H1 (cell line): ENCODE results near the gene CFAP97. TPM values are rescaled to one million over a fixed set of nuclear protein-coding genes. Genes with fewer than 3 reads are reported as not detected.

Experiments used
- CTCF ChIA-PET: fragments of 300-600 bp; sonication (Branson Sonifier 250); formaldehyde crosslinking; loops from one replicate; lab custom pipeline; 2021; ENCODE audit not compliant: partially characterized antibody; lab: Charles Lee
- POLR2A ChIA-PET: fragments of 300-600 bp; sonication (Branson Sonifier 250); formaldehyde crosslinking; loops from one replicate; lab custom pipeline; 2021; ENCODE audit warnings: inconsistent platforms; ENCODE audit not compliant: partially characterized antibody; lab: Charles Lee
- DNase-seq, 2 experiments: peaks; one replicate each; pipeline versions ENCODE4 v3.0.0 to v3.0.0-alpha.2; 2010 to 2022; ENCODE audit warnings: low spot score in 2 of 2, low read depth in 1 of 2, mixed read lengths in 1 of 2
- FAIRE-seq: peaks from 2 replicates; lab custom pipeline; 2011; peaks lifted over from hg19 to GRCh38; lab: Jason Lieb, UNC
- H2AFZ ChIP-seq: 2 replicates; pipeline ENCODE4 v1.8.1; 2012; ENCODE audit warnings: low read length, inconsistent platforms
- H2AK5ac ChIP-seq: 2 replicates; pipeline ENCODE4 v1.6.1; 2013; ENCODE audit warnings: low read depth, low read length
- H2BK120ac ChIP-seq: replicated peaks from 2 replicates; pipeline ENCODE3; 2013; ENCODE audit warnings: low read depth, low read length, inconsistent platforms
- H2BK12ac ChIP-seq: 2 replicates; pipeline ENCODE4 v1.6.1; 2013; ENCODE audit warnings: low read depth, low read length
- H2BK15ac ChIP-seq: 2 replicates; pipeline ENCODE4 v1.6.1; 2013; ENCODE audit warnings: low read length
- H2BK20ac ChIP-seq: 2 replicates; pipeline ENCODE4 v1.6.1; 2013; ENCODE audit warnings: low read length
- H2BK5ac ChIP-seq: 2 replicates; pipeline ENCODE4 v1.6.1; 2013; ENCODE audit warnings: low read depth, low read length
- H3K14ac ChIP-seq: 2 replicates; pipeline ENCODE4 v1.6.1; 2013; ENCODE audit warnings: inconsistent platforms; ENCODE audit not compliant: insufficient read length
- H3K18ac ChIP-seq: 2 replicates; pipeline ENCODE4 v1.6.1; 2013; ENCODE audit warnings: low read length; ENCODE audit errors: extremely low read depth
- H3K23ac ChIP-seq: 2 replicates; pipeline ENCODE4 v1.6.1; 2013; ENCODE audit warnings: inconsistent platforms; ENCODE audit not compliant: insufficient read length
- H3K23me2 ChIP-seq: 2 replicates; pipeline ENCODE4 v1.6.1; 2013; ENCODE audit warnings: low read depth, low read length
- H3K27ac ChIP-seq: 2 replicates; pipeline ENCODE4 v1.6.1; 2011; ENCODE audit warnings: low read depth, low read length, inconsistent platforms
- H3K27me3 ChIP-seq, 4 experiments: replicated peaks in 1 of 4; 1 replicate in 1 of 4; 2 replicates in 3 of 4; pipeline versions ENCODE4 v1.6.1 to v1.8.1; 2011 to 2013; ENCODE audit warnings: low read length in 3 of 4, mild to moderate bottlenecking in 3 of 4, inconsistent platforms in 2 of 4, mixed read lengths in 2 of 4, moderate library complexity in 1 of 4; ENCODE audit not compliant: control insufficient read depth in 3 of 4, insufficient read depth in 3 of 4; ENCODE audit errors: extremely low read depth in 1 of 4
- H3K36me3 ChIP-seq, 4 experiments: 2 replicates each; pipeline versions ENCODE4 v1.6.1 to v1.8.1; 2011 to 2013; ENCODE audit warnings: mild to moderate bottlenecking in 4 of 4, low read length in 3 of 4, moderate library complexity in 2 of 4, control low read depth in 1 of 4, inconsistent platforms in 1 of 4; ENCODE audit not compliant: insufficient read depth in 4 of 4, control insufficient read depth in 2 of 4
- H3K4ac ChIP-seq: replicated peaks from 2 replicates; pipeline ENCODE3; 2013; ENCODE audit warnings: low read length, low read depth, mixed read lengths, inconsistent platforms; ENCODE audit not compliant: insufficient read length
- H3K4me1 ChIP-seq, 4 experiments: replicated peaks in 1 of 4; 1 replicate in 1 of 4; 2 replicates in 3 of 4; pipeline versions ENCODE4 v1.6.1 to v1.8.1; 2011 to 2013; ENCODE audit warnings: low read length in 3 of 4, inconsistent platforms in 2 of 4, mixed read lengths in 1 of 4; ENCODE audit not compliant: insufficient read depth in 4 of 4, control insufficient read depth in 3 of 4
- H3K4me2 ChIP-seq, 2 experiments: 2 replicates each; pipeline versions ENCODE4 v1.6.1 to v1.8.1; 2011 to 2013; ENCODE audit warnings: low read depth in 2 of 2, low read length in 2 of 2, control low read depth in 1 of 2, inconsistent platforms in 1 of 2, mild to moderate bottlenecking in 1 of 2; ENCODE audit not compliant: insufficient read depth in 1 of 2
- H3K4me3 ChIP-seq, 4 experiments: fragments of 200-600, 300-600 bp in 1 of 4; sonication (generic), shearing (Covaris generic), sonication (Bioruptor Twin) in 1 of 4; 2 replicates each; pipeline versions ENCODE4 v1.5.1 to v1.8.1; 2011 to 2016; ENCODE audit warnings: low read length in 4 of 4, low read depth in 3 of 4, control low read depth in 2 of 4, inconsistent platforms in 2 of 4, mild to moderate bottlenecking in 2 of 4, mixed read lengths in 1 of 4, moderate library complexity in 1 of 4; ENCODE audit not compliant: insufficient read depth in 2 of 4; ENCODE audit errors: extremely low read depth in 1 of 4
- H3K56ac ChIP-seq: replicated peaks from 2 replicates; pipeline ENCODE3; 2013; ENCODE audit warnings: low read depth, mild to moderate bottlenecking, mixed read lengths, low read length, inconsistent platforms; ENCODE audit not compliant: insufficient read length
- H3K79me1 ChIP-seq: 2 replicates; pipeline ENCODE4 v1.6.1; 2013; ENCODE audit warnings: low read depth, low read length, control low read depth
- H3K79me2 ChIP-seq, 2 experiments: 2 replicates each; pipeline versions ENCODE4 v1.6.1 to v1.8.1; 2012 to 2013; ENCODE audit warnings: low read length in 2 of 2, mild to moderate bottlenecking in 2 of 2, inconsistent platforms in 1 of 2; ENCODE audit not compliant: insufficient read depth in 2 of 2, control insufficient read depth in 1 of 2
- H3K9ac ChIP-seq, 4 experiments: replicated peaks in 1 of 4; 1 replicate in 1 of 4; 2 replicates in 3 of 4; pipeline versions ENCODE4 v1.6.1 to v1.8.1; 2011 to 2013; ENCODE audit warnings: low read depth in 3 of 4, low read length in 3 of 4, control low read depth in 2 of 4, mild to moderate bottlenecking in 2 of 4, moderate library complexity in 2 of 4, inconsistent platforms in 1 of 4; ENCODE audit errors: extremely low read depth in 1 of 4
- H3K9me3 ChIP-seq, 2 experiments: 2 replicates each; pipeline versions ENCODE4 v1.6.1 to v1.8.1; 2012 to 2013; ENCODE audit warnings: mild to moderate bottlenecking in 2 of 2, moderate library complexity in 2 of 2, control low read depth in 1 of 2, inconsistent platforms in 1 of 2, low read depth in 1 of 2, low read length in 1 of 2, mixed read lengths in 1 of 2; ENCODE audit not compliant: insufficient read depth in 2 of 2
- H4K20me1 ChIP-seq, 2 experiments: replicated peaks in 1 of 2; 2 replicates each; pipeline versions ENCODE3 to v1.8.1; 2011 to 2013; ENCODE audit warnings: inconsistent platforms in 2 of 2, low read length in 2 of 2, mild to moderate bottlenecking in 1 of 2; ENCODE audit not compliant: insufficient read depth in 2 of 2, control insufficient read depth in 1 of 2
- H4K5ac ChIP-seq: 2 replicates; pipeline ENCODE4 v1.6.1; 2013; ENCODE audit warnings: low read length, low read depth, mixed read lengths, inconsistent platforms; ENCODE audit not compliant: insufficient read length
- H4K8ac ChIP-seq: 2 replicates; pipeline ENCODE4 v1.8.0; 2013; ENCODE audit warnings: mild to moderate bottlenecking, moderate library complexity, low read length, inconsistent platforms; ENCODE audit not compliant: insufficient read depth; ENCODE audit errors: extremely low read depth
- H4K91ac ChIP-seq: replicated peaks from 2 replicates; pipeline ENCODE3; 2013; ENCODE audit warnings: low read length, mixed read lengths, inconsistent platforms; ENCODE audit not compliant: insufficient read length
- CHD1 ChIP-seq: IDR thresholded peaks from 2 replicates; pipeline ENCODE4 v1.6.1; 2012; ENCODE audit warnings: low read depth, low read length, improper control_type of control experiment
- CTBP2 ChIP-seq: IDR thresholded peaks from 2 replicates; pipeline ENCODE4 v1.7.0; 2011; ENCODE audit warnings: borderline replicate concordance, mild to moderate bottlenecking, moderate library complexity, mixed read lengths, low read length; ENCODE audit not compliant: insufficient read depth, insufficient read length
- EGR1 ChIP-seq: IDR thresholded peaks from 2 replicates; pipeline ENCODE4 v1.6.1; 2011; ENCODE audit warnings: low read depth, low read length, borderline replicate concordance
- POU5F1 ChIP-seq: IDR thresholded peaks from 2 replicates; pipeline ENCODE4 v1.6.1; 2011; ENCODE audit warnings: low read depth, mild to moderate bottlenecking, low read length, moderate library complexity
- YY1 ChIP-seq: IDR thresholded peaks from 2 replicates; pipeline ENCODE4 v1.6.1; 2011; ENCODE audit warnings: low read depth, mild to moderate bottlenecking, low read length
- WGBS, 2 experiments: shearing (Covaris generic) in 1 of 2; methylation state at CpG; one replicate each; pipeline versions ENCODE4 v1.1.6 to v1.1.7; 2013 to 2015; ENCODE audit warnings: low lambda C conversion rate in 2 of 2, mixed read lengths in 2 of 2, inconsistent platforms in 1 of 2, low coverage in 1 of 2, missing lambda C conversion rate in 1 of 2; ENCODE audit not compliant: insufficient replicate concordance in 2 of 2, insufficient coverage in 1 of 2, insufficient read length in 1 of 2; ENCODE audit errors: extremely low coverage in 1 of 2, missing lambda C conversion rate in 1 of 2; 5-methylcytosine and 5-hydroxymethylcytosine counted together
- polyA plus RNA-seq, 7 experiments: library from polyadenylated mRNA; depleted of rRNA in 3 of 7; stranded (reverse) in 5 of 7; unstranded in 2 of 7; fragments of >200 nt in 5 of 7; fragments of 200-250 nt in 2 of 7; gene quantifications; 1 replicate in 5 of 7; 2 replicates in 1 of 7; 4 replicates in 1 of 7; pipeline versions ENCODE4 v1.2.1 to v1.2.3, GENCODE V29; 2011 to 2013; ENCODE audit warnings: missing spikeins in 2 of 7, mixed read lengths in 2 of 7
- total RNA-seq: library from RNA; stranded (reverse); fragmentation: NEBNext Ultra II Directional; extraction: Animal tissue kit (Norgen Biotek cat#: 25700); gene quantifications from 2 replicates; pipeline ENCODE4 v1.2.1, GENCODE V29; 2021
- TF ChIP-seq, protein P1 (sequence below): IDR thresholded peaks from 2 replicates; pipeline ENCODE4 v1.6.1; 2011; ENCODE audit warnings: low read length, improper control_type of control experiment

CFAP97 gene
- total and polyA plus RNA-seq, 2 of the 8 experiments (the other 6 are each of a cell fraction or from before 2014, with no cell fraction given): 9.2 to 40.4 TPM

DNA sequence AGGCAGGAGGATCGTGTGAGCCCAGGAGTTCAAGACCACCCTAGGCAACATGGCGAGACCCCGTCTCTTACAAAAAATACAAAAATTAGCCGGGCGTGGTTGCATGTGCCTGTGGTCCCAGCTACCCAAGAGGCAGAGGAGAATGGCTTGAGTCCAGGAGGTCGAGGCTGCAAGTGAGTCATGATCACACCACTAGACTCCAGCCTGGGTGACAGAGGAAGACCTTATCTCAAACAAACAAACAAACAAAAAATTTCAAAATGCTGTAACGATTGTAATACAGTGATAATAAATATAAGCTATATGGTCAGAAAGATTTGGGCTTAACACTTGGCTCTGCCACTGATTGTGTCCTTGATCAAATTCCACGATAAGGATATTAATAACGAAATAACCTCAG, 36.6 kb downstream of the CFAP97 start:
- WGBS, 2 experiments: 87% methylated on average over 9 of the region's 9 CpGs; no CpG with 5 or more reads in 1 of the 2 experiments

More for the DNA sequence above, 36.6 kb downstream of the CFAP97 start:
- H3K27ac ChIP-seq: no peak overlapping the region
- no peaks in the 10 kb centered on the region for H4K20me1 ChIP-seq
- FAIRE-seq (no peak), DNase-seq (no peak)
- no peak overlapping the region for H2BK120ac ChIP-seq
- no peak overlapping the region for H2BK20ac ChIP-seq
- H2BK15ac ChIP-seq: no peak overlapping the region
- no peak overlapping the region for H4K8ac ChIP-seq
- no peak overlapping the region for H3K14ac ChIP-seq
- H3K36me3 ChIP-seq: peaks cover 0 to 17% (median 5%) of the 10 kb centered on the region in 4 experiments; a peak in 6 of 8 replicates
- no peak overlapping the region for H3K9ac ChIP-seq
- no peak overlapping the region for H3K23ac ChIP-seq
- H2AK5ac ChIP-seq: no peak overlapping the region
- ChIA-PET POLR2A (no interaction called here), CTCF (interaction anchor here (0.9 to 5.7 kb wide), 4 partner anchors 10 to 33 kb away, joined by 3 to 21 read pairs (median 6); no protein-coding TSS in a partner anchor)
- H3K4ac ChIP-seq: no peak overlapping the region
- H4K91ac ChIP-seq: no peak overlapping the region
- no peak overlapping the region for H3K4me3 ChIP-seq
- no peak overlapping the region for H3K4me2 ChIP-seq
- TF ChIP-seq, protein P1, sequence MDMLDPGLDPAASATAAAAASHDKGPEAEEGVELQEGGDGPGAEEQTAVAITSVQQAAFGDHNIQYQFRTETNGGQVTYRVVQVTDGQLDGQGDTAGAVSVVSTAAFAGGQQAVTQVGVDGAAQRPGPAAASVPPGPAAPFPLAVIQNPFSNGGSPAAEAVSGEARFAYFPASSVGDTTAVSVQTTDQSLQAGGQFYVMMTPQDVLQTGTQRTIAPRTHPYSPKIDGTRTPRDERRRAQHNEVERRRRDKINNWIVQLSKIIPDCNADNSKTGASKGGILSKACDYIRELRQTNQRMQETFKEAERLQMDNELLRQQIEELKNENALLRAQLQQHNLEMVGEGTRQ: no peak
- TF ChIP-seq CTBP2 (no peak), POU5F1 (no peak), YY1 (no peak), EGR1 (no peak), CHD1 (no peak)
- H3K18ac ChIP-seq: no peak overlapping the region
- no peaks in the 10 kb centered on the region for H3K9me3 ChIP-seq
- no peak overlapping the region for H4K5ac ChIP-seq
- peaks cover 0 to 5% (median 0%) of the 10 kb centered on the region in 4 experiments; a peak in 1 of 7 replicates for H3K4me1 ChIP-seq
- no peak overlapping the region for H2BK5ac ChIP-seq
- no peaks in the 10 kb centered on the region for H3K79me2 ChIP-seq
- no peak overlapping the region for H2BK12ac ChIP-seq
- no peak overlapping the region for H2AFZ ChIP-seq
- no peak overlapping the region for H3K56ac ChIP-seq
- H3K27me3 ChIP-seq: no peaks in the 10 kb centered on the region
- no peaks in the 10 kb centered on the region for H3K79me1 ChIP-seq
- no peaks in the 10 kb centered on the region for H3K23me2 ChIP-seq
